ENCODE measurements around the gene ATP9A. TPM values are rescaled to one million over a fixed set of nuclear protein-coding genes. Genes with fewer than 3 reads are reported as not detected.

ATP9A gene
- total RNA-seq, 4 donors from 2014 or later = 36.1 to 47.4 (median 38.1) TPM

- no peak for DNase-seq (ENCODE audit: low spot score in 2 of 2)
- 91 to 95% methylated on average over 3 of the region's 3 CpGs for WGBS, 2 donors
- H3K27me3 ChIP-seq = no peaks in the 10 kb centered on the region
- H3K9me3 ChIP-seq = no peaks in the 10 kb centered on the region
- peaks cover 3 to 48% (median 25%) of the 10 kb centered on the region in 4 donors for H3K4me1 ChIP-seq
- no peaks in the 10 kb centered on the region for H3K36me3 ChIP-seq
- peak overlapping the region in 3 of 4 donors; percentile 8 to 91 (median 13) for H3K27ac ChIP-seq
- H3K4me3 ChIP-seq = no peak overlapping the region
- TF ChIP-seq CTCF (IDR thresholded peaks at IDR 0.05) = no peak
- TF ChIP-seq POLR2A (IDR thresholded peaks at IDR 0.05) = no peak
- TF ChIP-seq EP300 (IDR thresholded peaks at IDR 0.05) = no peak
These were observed 134.8 kb downstream of the ATP9A start for GRCh38 chr20:51633430-51633829.

GRCh38 chr20:51631953-51632352 lies 136.2 kb downstream of the ATP9A start:
- Histone ChIP-seq H3K27me3 (no peaks in the 10 kb centered on the region), H3K27ac (peak overlapping the region; percentile 78 to 91 (median 85)), H3K4me3 (no peak overlapping the region), H3K9me3 (no peaks in the 10 kb centered on the region), H3K4me1 (peaks cover 3 to 48% (median 25%) of the 10 kb centered on the region in 4 donors), H3K36me3 (peaks cover 0 to 4% (median 0%) of the 10 kb centered on the region in 3 donors)
- no peak for DNase-seq (ENCODE audit: low spot score in 2 of 2)
- TF ChIP-seq POLR2A (IDR thresholded peaks at IDR 0.05) (no peak), CTCF (IDR thresholded peaks at IDR 0.05) (no peak)
- 95% methylated on average over 6 of the region's 6 CpGs for WGBS, 2 donors

- Histone ChIP-seq H3K9me3 (no peaks in the 10 kb centered on the region), H3K27ac (peak overlapping the region; percentile 78 to 91 (median 85)), H3K4me3 (peak overlapping the region in 2 of 4 donors; percentile 9 to 24), H3K4me1 (peaks cover 3 to 48% (median 25%) of the 10 kb centered on the region in 4 donors), H3K27me3 (no peaks in the 10 kb centered on the region), H3K36me3 (peaks cover 0 to 4% (median 0%) of the 10 kb centered on the region in 3 donors)
- WGBS, 2 donors = 8% methylated on average over 21 of the region's 21 CpGs
- peak; percentile 55 to 83 for DNase-seq (ENCODE audit: low spot score in 2 of 2)
- TF ChIP-seq POLR2A (IDR thresholded peaks at IDR 0.05) (peak in 1 of 2 donors; percentile 40), EP300 (IDR thresholded peaks at IDR 0.05) (peak; percentile 95 to 96), CTCF (IDR thresholded peaks at IDR 0.05) (peak in 1 of 5 experiments; percentile 7)
These were observed 136.9 kb downstream of the ATP9A start for GRCh38 chr20:51631011-51631950.

- Histone ChIP-seq H3K4me1 (peaks cover 3 to 48% (median 25%) of the 10 kb centered on the region in 4 donors), H3K4me3 (no peak overlapping the region), H3K9me3 (no peaks in the 10 kb centered on the region), H3K27ac (peak overlapping the region in 3 of 4 donors; percentile 78 to 91 (median 86)), H3K27me3 (no peaks in the 10 kb centered on the region), H3K36me3 (peaks cover 0 to 4% (median 0%) of the 10 kb centered on the region in 3 donors)
- WGBS, 2 donors = 62 to 80% methylated on average over 3 of the region's 3 CpGs
- TF ChIP-seq CTCF (IDR thresholded peaks at IDR 0.05) (no peak), POLR2A (IDR thresholded peaks at IDR 0.05) (no peak), EP300 (IDR thresholded peaks at IDR 0.05) (no peak)
- no peak for DNase-seq (ENCODE audit: low spot score in 2 of 2)
These were observed 138.7 kb downstream of the ATP9A start for GRCh38 chr20:51629399-51630058.

Measured in tibial nerve (tissue), 4 donors.